ENCODE measurements around the gene PCDHA8.
"Not testable (repeated sequence)": the region's sequence is repeated elsewhere in the genome, so short reads cannot be mapped to it uniquely, and the experiment has no call there.

DNA sequence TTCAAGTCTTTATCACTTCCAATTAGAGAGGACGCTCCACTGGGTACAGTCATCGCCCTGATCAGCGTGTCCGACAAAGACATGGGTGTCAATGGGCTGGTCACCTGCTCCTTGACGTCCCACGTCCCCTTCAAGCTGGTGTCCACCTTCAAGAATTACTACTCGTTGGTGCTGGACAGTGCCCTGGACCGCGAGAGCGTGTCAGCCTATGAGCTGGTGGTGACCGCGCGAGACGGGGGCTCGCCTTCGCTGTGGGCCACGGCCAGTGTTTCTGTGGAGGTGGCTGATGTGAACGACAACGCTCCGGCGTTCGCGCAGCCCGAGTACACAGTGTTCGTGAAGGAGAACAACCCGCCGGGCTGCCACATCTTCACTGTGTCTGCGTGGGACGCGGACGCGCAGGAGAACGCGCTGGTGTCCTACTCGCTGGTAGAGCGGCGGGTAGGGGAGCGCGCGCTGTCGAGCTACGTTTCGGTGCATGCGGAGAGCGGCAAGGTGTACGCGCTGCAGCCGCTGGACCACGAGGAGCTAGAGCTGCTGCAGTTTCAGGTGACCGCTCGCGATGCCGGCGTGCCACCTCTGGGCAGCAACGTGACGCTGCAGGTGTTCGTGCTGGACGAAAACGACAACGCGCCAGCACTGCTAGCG lies 32.6 kb upstream of the PCDHA8 start:
- TF ChIP-seq, protein P1, sequence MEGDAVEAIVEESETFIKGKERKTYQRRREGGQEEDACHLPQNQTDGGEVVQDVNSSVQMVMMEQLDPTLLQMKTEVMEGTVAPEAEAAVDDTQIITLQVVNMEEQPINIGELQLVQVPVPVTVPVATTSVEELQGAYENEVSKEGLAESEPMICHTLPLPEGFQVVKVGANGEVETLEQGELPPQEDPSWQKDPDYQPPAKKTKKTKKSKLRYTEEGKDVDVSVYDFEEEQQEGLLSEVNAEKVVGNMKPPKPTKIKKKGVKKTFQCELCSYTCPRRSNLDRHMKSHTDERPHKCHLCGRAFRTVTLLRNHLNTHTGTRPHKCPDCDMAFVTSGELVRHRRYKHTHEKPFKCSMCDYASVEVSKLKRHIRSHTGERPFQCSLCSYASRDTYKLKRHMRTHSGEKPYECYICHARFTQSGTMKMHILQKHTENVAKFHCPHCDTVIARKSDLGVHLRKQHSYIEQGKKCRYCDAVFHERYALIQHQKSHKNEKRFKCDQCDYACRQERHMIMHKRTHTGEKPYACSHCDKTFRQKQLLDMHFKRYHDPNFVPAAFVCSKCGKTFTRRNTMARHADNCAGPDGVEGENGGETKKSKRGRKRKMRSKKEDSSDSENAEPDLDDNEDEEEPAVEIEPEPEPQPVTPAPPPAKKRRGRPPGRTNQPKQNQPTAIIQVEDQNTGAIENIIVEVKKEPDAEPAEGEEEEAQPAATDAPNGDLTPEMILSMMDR (IDR thresholded peaks at IDR 0.05) = not testable (repeated sequence)
- TF ChIP-seq POLR2A (IDR thresholded peaks at IDR 0.05) = not testable (repeated sequence)

Data from testis (tissue), 2 donors.